HG03025 (cell line): ENCODE results near the gene SPEN.

ENCODE experiments used
- ATAC-seq: cut with Tn5 transposase; IDR thresholded peaks from one replicate; pipeline ENCODE4 v1.9.1; 2021; ENCODE audit warnings: mild to moderate bottlenecking, moderate library complexity; ENCODE audit not compliant: unreplicated experiment, low FRiP score

The SPEN gene

GRCh38 chr1:15957221-15958095 lies 110.0 kb downstream of the SPEN start:
- no peak for ATAC-seq

DNA sequence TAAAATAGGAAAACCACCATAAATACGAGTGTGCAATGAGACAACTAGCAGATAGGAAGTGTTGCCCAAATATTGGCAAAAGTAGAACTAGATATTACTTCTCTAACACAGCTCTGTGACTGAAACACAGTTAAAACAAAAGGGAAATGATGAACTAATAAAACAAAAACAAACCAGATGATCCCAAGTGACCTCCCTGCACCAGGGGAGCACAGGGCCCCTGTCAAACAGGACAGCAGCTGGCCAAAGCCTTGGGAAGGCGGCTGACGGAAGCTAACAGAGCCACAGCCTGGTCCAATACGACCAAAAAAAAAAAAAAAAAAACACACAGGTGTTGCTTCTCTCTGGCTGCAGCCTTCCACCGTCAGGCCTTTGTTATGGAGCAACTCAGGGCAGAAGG lies 110.6 kb downstream of the SPEN start:
- ATAC-seq = no peak

GRCh38 chr1:15958793-15959192 lies 111.3 kb downstream of the SPEN start:
- no peak for ATAC-seq

- no peak for ATAC-seq
Observed at GRCh38 chr1:15959424-15959823, 111.9 kb downstream of the SPEN start.

DNA sequence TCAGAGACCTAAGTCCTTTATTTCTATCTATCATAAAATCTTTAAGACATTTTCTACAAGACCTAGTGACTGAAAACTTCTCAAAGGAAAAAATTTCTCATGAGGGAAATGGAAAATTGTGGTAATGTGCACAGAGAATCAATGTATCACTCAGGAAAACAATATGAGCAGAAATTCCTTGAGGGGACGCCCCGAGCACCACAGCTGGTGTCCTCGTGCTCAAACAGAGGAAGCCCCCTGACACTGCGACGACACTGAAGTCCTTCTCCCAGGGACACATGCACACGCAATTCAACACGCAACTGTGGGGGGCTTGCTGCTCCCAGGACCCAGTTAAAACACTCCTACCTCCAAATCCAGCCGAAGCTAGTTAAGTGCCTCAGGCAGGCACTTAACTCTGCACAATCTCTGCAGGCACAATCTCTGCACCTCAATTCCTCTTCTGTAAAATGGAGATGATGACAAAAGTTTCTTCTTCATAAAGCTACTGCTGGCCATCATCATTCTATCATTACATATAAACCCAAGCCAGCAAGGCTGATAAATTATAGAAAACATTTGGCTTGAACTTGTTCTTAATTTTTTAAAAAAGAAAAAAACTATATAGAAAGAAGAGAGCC lies 112.4 kb downstream of the SPEN start:
- no peak for ATAC-seq

DNA sequence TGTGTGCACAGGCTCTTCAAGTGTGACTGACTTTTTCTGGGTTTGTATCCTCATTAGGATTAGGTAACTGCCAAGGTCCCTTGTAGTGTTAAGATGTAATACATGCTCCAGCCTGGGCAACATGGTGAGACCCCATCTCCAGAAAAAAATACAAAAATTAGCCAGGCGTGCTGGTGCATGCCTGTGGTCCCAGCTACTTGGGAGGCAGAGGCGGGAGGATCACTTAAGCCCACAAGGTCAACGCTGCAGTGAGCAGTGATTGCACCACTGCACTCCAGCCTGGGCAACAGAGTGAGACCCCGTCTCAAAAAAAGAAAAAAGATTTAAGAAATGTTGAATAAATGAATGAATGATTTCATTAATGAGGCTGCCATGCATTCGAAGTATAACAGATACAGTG lies 113.3 kb downstream of the SPEN start:
- no peak for ATAC-seq

DNA sequence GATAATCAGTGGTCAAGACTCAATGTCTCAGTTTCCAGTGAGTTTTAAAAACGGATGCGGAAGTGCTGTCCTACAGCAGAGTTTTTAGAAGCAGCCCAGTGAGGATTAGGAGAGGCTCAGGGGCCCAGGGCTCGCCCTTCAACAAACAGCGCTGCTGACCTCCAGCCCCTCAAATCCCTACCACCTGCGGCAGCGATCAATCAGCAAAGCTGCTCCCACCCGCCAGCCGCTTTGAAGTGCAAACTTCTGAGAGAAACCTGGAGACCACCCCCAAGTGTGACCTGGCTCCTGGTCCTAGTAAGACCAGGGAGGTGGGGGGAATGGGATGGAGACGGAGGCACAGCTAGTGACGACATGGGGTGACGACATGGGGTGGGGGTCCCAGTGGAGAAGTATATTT lies 114.0 kb downstream of the SPEN start:
- ATAC-seq = no peak

DNA sequence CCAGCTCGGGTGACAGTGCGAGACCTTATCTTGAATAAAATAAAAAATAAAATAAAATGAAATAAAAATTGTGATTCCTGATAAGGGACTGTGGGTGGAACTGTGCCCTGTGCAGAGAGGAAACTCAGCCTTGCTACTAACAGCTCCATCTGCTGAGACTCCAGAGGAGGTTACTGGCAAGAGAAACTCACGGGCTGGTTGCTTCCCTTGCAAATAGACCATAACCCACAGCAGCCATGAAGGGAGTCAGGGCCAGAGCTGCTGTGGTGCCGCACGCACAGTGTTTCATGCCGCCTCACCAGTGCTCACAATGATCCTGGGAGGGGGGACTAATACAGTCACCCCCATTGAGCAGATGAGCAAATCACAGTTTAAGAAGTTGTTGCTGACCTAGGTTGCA lies 114.7 kb downstream of the SPEN start:
- no peak for ATAC-seq

DNA sequence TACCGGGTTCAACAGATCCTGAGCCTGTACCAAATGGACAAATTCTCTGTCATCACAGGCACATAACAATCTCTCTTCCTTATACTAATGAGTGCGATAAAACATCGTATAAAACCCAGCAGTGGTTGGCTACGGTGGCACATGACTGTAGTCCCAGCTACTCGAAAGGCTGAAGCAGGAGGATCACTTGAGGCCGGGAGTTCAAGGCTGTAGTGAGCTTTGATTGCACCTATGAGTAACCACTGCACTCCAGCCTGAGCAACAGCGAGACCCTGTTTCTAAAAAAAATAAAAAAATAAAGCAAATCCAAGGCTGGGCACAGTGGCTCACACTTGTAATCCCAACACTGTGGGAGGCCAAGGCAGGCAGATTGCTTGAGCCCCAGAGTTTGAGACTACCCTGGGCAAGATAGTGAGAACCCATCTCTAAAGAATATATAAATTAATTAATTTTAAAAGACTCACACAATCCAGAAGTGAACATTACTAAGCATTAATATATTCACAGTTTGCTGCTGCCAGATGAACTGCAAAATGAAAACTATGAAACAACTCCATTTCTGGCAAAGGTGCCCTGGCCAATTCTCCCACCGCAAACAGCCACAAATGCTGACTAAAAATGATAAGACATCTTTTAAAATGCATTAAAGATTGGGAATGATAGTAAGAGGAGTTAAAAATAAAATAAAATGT lies 115.3 kb downstream of the SPEN start:
- no peak for ATAC-seq

DNA sequence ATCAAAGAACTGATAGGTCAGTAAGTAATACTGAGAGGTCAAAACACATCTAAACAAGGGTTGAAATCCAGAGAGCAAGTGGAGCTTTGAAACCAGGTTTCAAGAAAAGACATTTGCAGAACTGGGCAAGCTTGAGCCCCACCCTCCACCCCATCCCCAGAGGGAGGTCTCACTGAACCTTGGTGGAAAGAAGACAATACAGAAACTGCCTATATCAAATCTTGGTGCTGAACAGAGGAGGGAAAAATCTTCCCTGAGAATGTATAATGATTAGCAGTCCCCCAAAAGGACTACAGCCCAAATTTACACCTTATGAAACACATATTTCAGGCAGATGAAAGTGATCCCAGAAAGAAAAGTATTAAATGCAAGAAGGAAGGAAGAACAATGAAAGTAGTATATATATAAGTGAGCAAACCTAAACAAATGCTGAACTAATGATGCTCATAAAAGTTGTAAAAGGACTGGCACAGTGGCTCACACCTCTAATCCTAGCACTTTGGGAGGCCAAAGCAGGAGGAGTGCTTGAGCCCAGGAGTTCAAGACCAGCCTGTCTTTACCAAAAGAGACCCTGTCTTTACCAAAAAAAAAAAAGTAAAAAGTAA lies 116.0 kb downstream of the SPEN start:
- no peak for ATAC-seq

- ATAC-seq = no peak
Observed at GRCh38 chr1:15963968-15964648, 116.6 kb downstream of the SPEN start.

GRCh38 chr1:15965228-15965767 lies 117.8 kb downstream of the SPEN start:
- ATAC-seq = no peak

GRCh38 chr1:15966081-15966955 lies 118.8 kb downstream of the SPEN start:
- peak; percentile 46 for ATAC-seq

DNA sequence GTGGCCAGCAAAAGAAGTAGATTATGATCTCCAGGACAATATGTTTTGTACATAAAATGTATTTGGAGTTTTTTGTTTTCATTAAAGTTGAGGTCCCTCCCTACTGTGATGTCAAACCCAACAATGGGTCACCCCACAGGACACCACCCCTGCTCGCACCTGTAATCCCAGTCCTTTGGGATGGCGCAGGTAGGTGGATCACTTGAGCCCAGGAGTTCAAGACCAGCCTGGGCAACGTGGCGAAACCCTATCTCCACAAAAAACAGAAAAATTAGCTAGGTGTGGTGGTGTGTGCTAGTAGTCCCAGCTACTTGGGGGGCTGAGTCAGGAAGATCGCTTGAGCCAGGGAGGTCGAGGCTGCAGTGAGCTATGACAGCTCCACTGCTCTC lies 119.4 kb downstream of the SPEN start:
- no peak for ATAC-seq

DNA sequence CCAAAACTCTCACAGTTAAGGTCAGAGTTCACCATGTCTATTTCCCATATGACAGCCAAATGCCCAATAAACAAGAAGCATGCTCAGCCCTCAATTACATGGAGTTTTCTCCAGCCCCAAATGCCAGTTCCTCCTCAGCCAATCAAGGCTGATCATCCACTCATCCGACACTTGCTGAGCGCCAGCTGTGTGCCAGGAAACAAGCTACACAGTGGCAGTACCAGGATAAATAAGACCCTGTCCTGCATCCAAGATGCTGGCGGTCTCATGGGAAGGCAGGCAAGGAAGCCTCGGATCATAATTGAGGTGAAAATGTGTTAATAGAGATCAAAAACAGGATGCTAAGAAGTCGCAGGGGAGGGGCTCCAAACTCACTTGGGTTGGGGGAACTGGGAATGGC lies 120.7 kb downstream of the SPEN start:
- ATAC-seq = no peak

DNA sequence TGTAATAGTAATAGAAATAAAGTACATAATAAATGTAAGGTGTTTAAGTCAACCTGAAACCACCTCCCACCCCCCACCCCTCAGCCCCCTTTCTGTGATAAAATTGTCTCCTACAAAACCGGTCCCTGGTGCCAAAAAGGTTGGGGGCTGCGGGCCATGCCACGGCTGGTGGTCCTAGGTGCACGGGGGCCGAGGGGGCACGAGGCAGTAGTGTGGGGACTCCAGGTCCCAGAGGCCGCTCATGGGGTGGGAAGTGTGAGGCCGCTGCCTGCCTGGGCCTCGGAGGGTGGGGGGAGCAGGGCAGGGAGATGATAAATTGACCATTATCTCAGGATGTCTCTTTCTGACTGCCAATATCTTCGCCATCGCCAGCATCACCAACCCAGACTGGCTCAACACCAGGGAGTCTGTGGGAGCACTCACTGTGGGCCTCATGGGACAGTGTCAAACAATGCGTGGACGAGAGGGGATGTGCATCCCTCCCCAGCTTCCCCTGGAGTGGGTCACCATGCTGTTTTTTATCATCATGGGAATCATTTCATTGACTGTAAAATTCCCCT lies 121.9 kb downstream of the SPEN start:
- ATAC-seq = no peak

GRCh38 chr1:15970911-15971310 lies 123.4 kb downstream of the SPEN start:
- no peak for ATAC-seq

DNA sequence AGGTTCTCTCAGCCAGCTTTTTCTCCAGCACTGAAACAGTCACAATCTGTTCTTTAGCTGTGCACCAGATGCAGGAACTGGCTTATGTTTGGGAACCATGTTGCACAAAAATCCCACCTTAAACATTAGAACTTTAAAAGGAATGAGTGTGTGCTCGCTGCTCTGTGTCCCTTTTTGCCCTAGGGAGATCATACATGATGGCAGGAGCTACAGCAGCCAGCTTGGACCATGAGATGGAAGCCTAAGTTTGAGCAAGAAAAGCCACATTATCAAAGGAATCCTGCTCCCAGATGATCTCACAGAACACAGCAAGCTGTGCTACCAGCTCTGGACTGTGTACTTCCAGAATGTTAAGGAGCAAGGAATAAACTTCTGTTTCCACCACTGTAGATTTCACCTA lies 124.9 kb downstream of the SPEN start:
- ATAC-seq = no peak

GRCh38 chr1:15973772-15974171 lies 126.3 kb downstream of the SPEN start:
- no peak for ATAC-seq
